ENCODE measurements around the gene ALCAM. TPM values are rescaled to one million over a fixed set of nuclear protein-coding genes. Genes with fewer than 3 reads are reported as not detected.

The ALCAM gene
- polyA plus RNA-seq, 1 donor from 2014 or later = 94.7 TPM

- Histone ChIP-seq H2AFZ (ENCODE audit: low read depth, low read length) (no peak overlapping the region), H3K4me2 (ENCODE audit: low read length) (no peak overlapping the region), H3K27ac (ENCODE audit: low read length) (no peak overlapping the region), H3K36me3 (ENCODE audit: insufficient read depth, low read length) (peaks cover 6% of the 10 kb centered on the region), H4K20me1 (ENCODE audit: insufficient read depth) (no peaks in the 10 kb centered on the region), H3K9ac (ENCODE audit: low read length) (no peak overlapping the region), H3K4me3 (ENCODE audit: low read length) (no peak overlapping the region), H3K9me2 (ENCODE audit: insufficient read depth, low read length) (no peaks in the 10 kb centered on the region), H3F3A (ENCODE audit: insufficient read depth, low read length, poor library complexity, severe bottlenecking) (no peaks in the 10 kb centered on the region), H3K79me2 (replicated peaks; ENCODE audit: insufficient read depth, low read length) (no peaks in the 10 kb centered on the region), H3K27me3 (ENCODE audit: insufficient read depth, low read depth, low read length) (no peaks in the 10 kb centered on the region), H3K9me3 (ENCODE audit: low read length) (no peaks in the 10 kb centered on the region)
- TF ChIP-seq SMC3 (conservative IDR thresholded peaks at IDR 0.05; ENCODE audit: poor library complexity) (no peak), EZH2 (IDR thresholded peaks at IDR 0.05; ENCODE audit: borderline replicate concordance, insufficient read depth, low read length, poor library complexity, severe bottlenecking) (no peak), TAF1 (IDR thresholded peaks at IDR 0.05; ENCODE audit: low read depth) (no peak), MXI1 (conservative IDR thresholded peaks at IDR 0.05; ENCODE audit: poor library complexity, severe bottlenecking) (no peak), REST (IDR thresholded peaks at IDR 0.05; ENCODE audit: borderline replicate concordance) (no peak), CTCF (IDR thresholded peaks at IDR 0.05; ENCODE audit: poor library complexity, severe bottlenecking) (no peak), POLR2AphosphoS5 (IDR thresholded peaks at IDR 0.05) (no peak), EP300 (conservative IDR thresholded peaks at IDR 0.05; ENCODE audit: poor library complexity, severe bottlenecking) (no peak), RAD21 (conservative IDR thresholded peaks at IDR 0.05) (no peak)
These were observed 187.1 kb downstream of the ALCAM start for GRCh38 chr3:105553851-105554250.

GRCh38 chr3:105555206-105555605 is 188.5 kb downstream of the ALCAM start:
- Histone ChIP-seq H3K9ac (ENCODE audit: low read length) (no peak overlapping the region), H3K9me2 (ENCODE audit: insufficient read depth, low read length) (no peaks in the 10 kb centered on the region), H3K27me3 (ENCODE audit: insufficient read depth, low read depth, low read length) (no peaks in the 10 kb centered on the region), H3F3A (ENCODE audit: insufficient read depth, low read length, poor library complexity, severe bottlenecking) (no peaks in the 10 kb centered on the region), H4K20me1 (ENCODE audit: insufficient read depth) (no peaks in the 10 kb centered on the region), H3K27ac (ENCODE audit: low read length) (no peak overlapping the region), H3K79me2 (replicated peaks; ENCODE audit: insufficient read depth, low read length) (no peaks in the 10 kb centered on the region), H3K36me3 (ENCODE audit: insufficient read depth, low read length) (peaks cover 6% of the 10 kb centered on the region), H3K4me2 (ENCODE audit: low read length) (no peak overlapping the region), H2AFZ (ENCODE audit: low read depth, low read length) (no peak overlapping the region), H3K9me3 (ENCODE audit: low read length) (no peaks in the 10 kb centered on the region), H3K4me3 (ENCODE audit: low read length) (no peak overlapping the region)
- TF ChIP-seq REST (IDR thresholded peaks at IDR 0.05; ENCODE audit: borderline replicate concordance) (no peak), EZH2 (IDR thresholded peaks at IDR 0.05; ENCODE audit: borderline replicate concordance, insufficient read depth, low read length, poor library complexity, severe bottlenecking) (no peak), POLR2AphosphoS5 (IDR thresholded peaks at IDR 0.05) (no peak), CTCF (IDR thresholded peaks at IDR 0.05; ENCODE audit: poor library complexity, severe bottlenecking) (no peak), RAD21 (conservative IDR thresholded peaks at IDR 0.05) (no peak), TAF1 (IDR thresholded peaks at IDR 0.05; ENCODE audit: low read depth) (no peak), MXI1 (conservative IDR thresholded peaks at IDR 0.05; ENCODE audit: poor library complexity, severe bottlenecking) (no peak), EP300 (conservative IDR thresholded peaks at IDR 0.05; ENCODE audit: poor library complexity, severe bottlenecking) (no peak), SMC3 (conservative IDR thresholded peaks at IDR 0.05; ENCODE audit: poor library complexity) (no peak)

Measured in neural cell (in vitro differentiated cells).